Right ventricle myocardium inferior (tissue), 1 donor: ENCODE data around the gene WBP2NL. TPM values are rescaled to one million over a fixed set of nuclear protein-coding genes. Genes with fewer than 3 reads are reported as not detected.
"Not testable (repeated sequence)": the region's sequence is repeated elsewhere in the genome, so short reads cannot be mapped to it uniquely, and the experiment has no call there.

ENCODE experiments used
- ATAC-seq: fragments of 200-7000 bp; cut with Tn5 transposase; one replicate; pipeline ENCODE4 v1.9.1; 2020; ENCODE audit warnings: mild to moderate bottlenecking, moderate library complexity
- DNase-seq: peaks from one replicate; pipeline ENCODE4 v3.0.0; 2021; ENCODE audit errors: missing footprints
- intact Hi-C: fragments of 100-400 bp; cut with DNase I; formaldehyde crosslinking; loops from one replicate; pipeline ENCODE4 v1.11.0; 2022
- long read RNA-seq: library from polyadenylated mRNA; unstranded; transcript quantifications from one replicate; pipeline ENCODE4 v2.0.0, GENCODE V29; 2021
- total RNA-seq: library from RNA; stranded (reverse); fragmentation: NEBNext Ultra II Directional; extraction: Animal tissue kit (Norgen Biotek cat#: 25700); gene quantifications from one replicate; pipeline ENCODE4 v1.2.1, GENCODE V29; 2021
- donor health status: DM: no; HTN: yes; CAD: no; lungs with severe emphysema.

WBP2NL gene
- total RNA-seq = 0.24 TPM
- long read RNA-seq = 0 reads

GRCh38 chr22:41998361-41999261 is at the start of gene WBP2NL:
Gene WBP2NL (plus strand): TSS chr22:41998788. CDS start chr22:41998819, 31 bp downstream.
- ATAC-seq (peak; percentile 85), DNase-seq (peak; percentile 80)
- intact Hi-C loops = no loop called here

GRCh38 chr22:41948928-41949296 is 49.7 kb upstream of the WBP2NL start:
- intact Hi-C loops, ATAC-seq: not testable (repeated sequence)

GRCh38 chr22:41949297-41949965 is 49.2 kb upstream of the WBP2NL start:
- intact Hi-C loops = no loop called here
- DNase-seq (no peak), ATAC-seq (no peak)

More at GRCh38 chr22:41948928-41949296, 49.7 kb upstream of the WBP2NL start:
- not testable (repeated sequence) for DNase-seq

- intact Hi-C loops = no loop called here
- ATAC-seq (no peak), DNase-seq (no peak)
These were observed 46.6 kb upstream of the WBP2NL start, which contains the start of gene SMIM45 for GRCh38 chr22:41951898-41952474. Gene SMIM45 (plus strand): TSS chr22:41952150.

- intact Hi-C loops = no loop called here
- no peak for ATAC-seq
- DNase-seq = no peak
These were observed 45.9 kb upstream of the WBP2NL start for GRCh38 chr22:41952713-41953112.

- DNase-seq = no peak
- intact Hi-C loops = no loop called here
- peak; percentile 10 for ATAC-seq
These were observed 40.5 kb upstream of the WBP2NL start for GRCh38 chr22:41957941-41958556.

- DNase-seq (no peak), ATAC-seq (no peak)
- intact Hi-C loops = no loop called here
These were observed 35.0 kb upstream of the WBP2NL start for GRCh38 chr22:41963453-41964111.

- no peak for DNase-seq
- intact Hi-C loops = no loop called here
- ATAC-seq = no peak
These were observed 34.5 kb upstream of the WBP2NL start for GRCh38 chr22:41964112-41964491.

- ATAC-seq (no peak), DNase-seq (no peak)
- intact Hi-C loops = loop anchor here (5.0 kb wide), 1 partner anchor 146 kb away; no protein-coding TSS in a partner anchor
These were observed 32.4 kb upstream of the WBP2NL start for GRCh38 chr22:41966225-41966606.

GRCh38 chr22:41966607-41967240 is 31.9 kb upstream of the WBP2NL start:
- intact Hi-C loops = loop anchor here (5.0 kb wide), 1 partner anchor 146 kb away; no protein-coding TSS in a partner anchor

GRCh38 chr22:41968601-41969000 is 30.0 kb upstream of the WBP2NL start:
- DNase-seq = no peak
- intact Hi-C loops = loop anchor here (5.0 kb wide), 1 partner anchor 144 kb away; no protein-coding TSS in a partner anchor
- no peak for ATAC-seq

More at GRCh38 chr22:41966607-41967240, 31.9 kb upstream of the WBP2NL start:
- DNase-seq (no peak), ATAC-seq (peak; percentile 26)

GRCh38 chr22:41969110-41969646 is 29.4 kb upstream of the WBP2NL start, which contains the start of gene SEPTIN3:
Gene SEPTIN3 (plus strand): TSS chr22:41969443. CDS start chr22:41971493, 2,050 bp downstream.
- DNase-seq (no peak), ATAC-seq (no peak)
- intact Hi-C loops = loop anchor here (5.0 kb wide), 1 partner anchor 143 kb away; no protein-coding TSS in a partner anchor

- ATAC-seq (no peak), DNase-seq (no peak)
- intact Hi-C loops = no loop called here
These were observed 28.0 kb upstream of the WBP2NL start for GRCh38 chr22:41970601-41971000.

- intact Hi-C loops = no loop called here
- DNase-seq = no peak
- no peak for ATAC-seq
These were observed 27.2 kb upstream of the WBP2NL start for GRCh38 chr22:41971431-41971830.

GRCh38 chr22:41974691-41975290 is 23.8 kb upstream of the WBP2NL start:
- intact Hi-C loops = no loop called here
- ATAC-seq = no peak
- DNase-seq = no peak

- intact Hi-C loops = no loop called here
- DNase-seq (no peak), ATAC-seq (no peak)
These were observed 23.1 kb upstream of the WBP2NL start for GRCh38 chr22:41975299-41976069.
